K562 (cell line): ENCODE data around the gene PES1. TPM values are rescaled to one million over a fixed set of nuclear protein-coding genes. Genes with fewer than 3 reads are reported as not detected.

Source experiments
- CEBPB ChIP-seq: fragments of 450-650 bp; IDR thresholded peaks from 2 replicates; pipeline ENCODE4 v1.6.1; 2016; ENCODE audit warnings: missing genetic modification characterization, missing compliant biosample characterization
- CHCHD3 ChIP-seq: fragments of 250-450 bp; sonication (Bioruptor Pico); IDR thresholded peaks from 2 replicates; pipeline ENCODE4 v2.1.2; 2022; ENCODE audit warnings: mild to moderate bottlenecking
- CHD4 ChIP-seq: fragments of 200-600 bp; sonication (generic); IDR thresholded peaks from 3 replicates; pipeline ENCODE4 v1.6.1; 2012; ENCODE audit warnings: low read depth, mild to moderate bottlenecking, mixed read lengths, low read length, inconsistent platforms; ENCODE audit not compliant: insufficient read depth, insufficient replicate concordance, poor library complexity, severe bottlenecking
- GABPB1 ChIP-seq: sonication (generic); formaldehyde crosslinking; IDR thresholded peaks from 2 replicates; pipeline ENCODE4 v1.8.0; 2022; ENCODE audit warnings: mild to moderate bottlenecking, missing genetic modification reagents
- KDM4B ChIP-seq, 2 experiments: fragments of 450-650 bp in 1 of 2; sonication (generic) in 1 of 2; IDR thresholded peaks; 2 replicates each; pipeline ENCODE4 v1.6.1; 2016 to 2017; ENCODE audit warnings: borderline replicate concordance in 2 of 2, antibody characterized with exemption in 1 of 2, low read depth in 1 of 2, mild to moderate bottlenecking in 1 of 2
- PTRF ChIP-seq: fragments of 450-650 bp; IDR thresholded peaks from 2 replicates; pipeline ENCODE4 v1.6.1; 2016; ENCODE audit warnings: mild to moderate bottlenecking, missing genetic modification characterization, missing compliant biosample characterization
- RFX7 ChIP-seq: fragments of 250-450 bp; sonication (Bioruptor Pico); IDR thresholded peaks from 2 replicates; pipeline ENCODE4 v1.5.1; 2021; ENCODE audit warnings: mild to moderate bottlenecking
- RREB1 ChIP-seq: fragments of 250-450 bp; sonication (Bioruptor Pico); IDR thresholded peaks from 2 replicates; pipeline ENCODE4 v1.4.0; 2020
- SMARCE1 ChIP-seq: fragments of 450-650 bp; IDR thresholded peaks from 2 replicates; pipeline ENCODE4 v1.7.1; 2016; ENCODE audit warnings: mild to moderate bottlenecking
- SP2 ChIP-seq: IDR thresholded peaks from 2 replicates; pipeline ENCODE4 v1.6.1; 2011; ENCODE audit warnings: mild to moderate bottlenecking, low read depth, low read length, moderate library complexity; ENCODE audit not compliant: poor library complexity, severe bottlenecking; ENCODE audit errors: extremely low read depth
- TCF7 ChIP-seq: sonication (generic); IDR thresholded peaks from 2 replicates; pipeline ENCODE4 v1.6.1; 2016; ENCODE audit warnings: antibody characterized with exemption, borderline replicate concordance
- TEAD1 ChIP-seq, 2 experiments: fragments of 450-650 bp in 1 of 2; sonication (generic) in 1 of 2; formaldehyde crosslinking; IDR thresholded peaks; 2 replicates each; pipeline versions ENCODE4 v1.4.0 to v1.8.0; 2020 to 2022; ENCODE audit warnings: mild to moderate bottlenecking in 2 of 2, missing genetic modification reagents in 1 of 2
- ZFP1 ChIP-seq: fragments of 450-650 bp; formaldehyde crosslinking; IDR thresholded peaks from 2 replicates; pipeline ENCODE4 v1.4.0; 2020; ENCODE audit warnings: mild to moderate bottlenecking, mixed read lengths
- ZKSCAN8 ChIP-seq: fragments of 200-800 bp; sonication (Bioruptor generic); IDR thresholded peaks from 2 replicates; pipeline ENCODE4 v1.6.1; 2016; ENCODE audit warnings: missing genetic modification characterization, missing compliant biosample characterization
- ZNF398 ChIP-seq: fragments of 250-450 bp; sonication (Bioruptor Pico); IDR thresholded peaks from 2 replicates; pipeline ENCODE4 v1.8.0; 2021; ENCODE audit warnings: moderate library complexity, mild to moderate bottlenecking, inconsistent platforms
- ZNF561 ChIP-seq: fragments of 450-650 bp; formaldehyde crosslinking; conservative IDR thresholded peaks from 2 replicates; pipeline ENCODE4 v1.4.0; 2020; ENCODE audit warnings: mild to moderate bottlenecking, moderate library complexity
- ZNF584 ChIP-seq: fragments of 200-800 bp; sonication (Bioruptor generic); IDR thresholded peaks from 2 replicates; pipeline ENCODE4 v1.6.1; 2016; ENCODE audit warnings: low read depth, mild to moderate bottlenecking, missing genetic modification characterization, missing compliant biosample characterization
- ZNF644 ChIP-seq: fragments of 200-800 bp; sonication (Bioruptor generic); IDR thresholded peaks from 2 replicates; pipeline ENCODE4 v1.6.1; 2016; ENCODE audit warnings: low read depth, missing genetic modification characterization, missing compliant biosample characterization
- polyA plus RNA-seq, 8 experiments: library from polyadenylated mRNA; depleted of rRNA in 4 of 8; stranded (reverse) in 5 of 8; unstranded in 3 of 8; fragments of >200 nt; fragmentation: Nextera tagmentation in 2 of 8; fragmentation: Illumina TruSeq in 1 of 8; extraction: Ambion mirVana in 2 of 8; extraction: Trizol in 1 of 8; gene quantifications; 2 replicates each; pipeline versions ENCODE4 v1.2.1 to v1.2.3, GENCODE V29; 2011 to 2014; ENCODE audit warnings: inconsistent platforms in 1 of 8, missing spikeins in 1 of 8
- total RNA-seq, 7 experiments: library from RNA; depleted of rRNA in 6 of 7; stranded (reverse); fragments of >200 nt in 6 of 7; fragmentation: Illumina TruSeq in 2 of 7; extraction: Trizol in 2 of 7; gene quantifications; 2 replicates each; pipeline versions ENCODE4 v1.2.1 to v1.2.3, GENCODE V29; 2011 to 2021; ENCODE audit warnings: low replicate concordance in 1 of 7
- TF ChIP-seq, protein P1 (sequence below): fragments of 450-650 bp; IDR thresholded peaks from 2 replicates; pipeline ENCODE4 v1.6.1; 2017; ENCODE audit warnings: antibody characterized with exemption

The PES1 gene
- total and polyA plus RNA-seq, 9 of the 15 experiments (the other 6 are each of a cell fraction or from before 2014, with no cell fraction given) = 6.5 to 158 (median 94.3) TPM

DNA sequence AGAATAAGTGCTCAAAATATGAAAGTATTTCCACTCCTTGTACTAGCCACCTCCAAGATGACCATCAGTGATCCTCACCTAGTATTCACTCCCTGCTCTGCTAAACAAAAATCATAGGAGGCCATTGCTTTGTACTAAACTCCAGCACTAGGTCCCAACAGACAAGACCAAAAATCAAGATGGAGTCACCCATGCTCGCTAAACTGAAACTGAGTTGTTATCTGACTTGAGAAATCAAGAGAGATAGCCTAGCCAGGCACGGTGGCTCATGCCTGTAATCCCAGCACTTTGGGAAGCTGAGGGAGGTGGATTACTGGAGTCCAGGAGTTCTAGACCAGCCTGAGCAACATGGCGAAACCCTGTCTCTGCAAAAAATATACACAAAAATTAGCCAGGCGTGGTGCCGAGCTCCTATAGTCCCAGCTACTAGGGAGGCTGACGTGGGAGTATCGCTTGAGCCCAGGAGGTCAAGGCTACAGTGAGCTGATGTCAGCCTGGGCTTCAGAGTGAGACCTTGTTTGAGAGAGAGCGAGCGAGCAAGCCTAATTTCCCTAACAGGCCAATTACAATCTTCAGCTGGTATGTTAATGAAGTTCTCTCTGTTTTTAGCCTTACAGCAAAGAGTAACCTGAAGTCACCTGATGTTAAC is 54.5 kb downstream of the PES1 start (continued):
- TF ChIP-seq ZNF644 (tag) = peak; percentile 80; the same call in 1 of the 2 replicates
- TF ChIP-seq CHD4 = no peak
- no peak for TF ChIP-seq KDM4B (IDR thresholded peaks at IDR 0.05; ENCODE audit: borderline replicate concordance in 2 of 2, low read depth in 1 of 2)
- no peak for TF ChIP-seq ZNF561 (CRISPR knock-in tag)
- no peak for TF ChIP-seq CEBPB
- TF ChIP-seq ZFP1 = no peak
- TF ChIP-seq RREB1 (CRISPR knock-in tag) = no peak
- no peak for TF ChIP-seq SP2
- TF ChIP-seq ZNF398 = no peak
- peak; percentile 82 for TF ChIP-seq PTRF (tag)
- TF ChIP-seq SMARCE1 = no peak
- peak; percentile 40; the same call in 1 of the 2 replicates for TF ChIP-seq ZKSCAN8 (CRISPR knock-in tag)
- no peak for TF ChIP-seq GABPB1
- TF ChIP-seq, protein P1, sequence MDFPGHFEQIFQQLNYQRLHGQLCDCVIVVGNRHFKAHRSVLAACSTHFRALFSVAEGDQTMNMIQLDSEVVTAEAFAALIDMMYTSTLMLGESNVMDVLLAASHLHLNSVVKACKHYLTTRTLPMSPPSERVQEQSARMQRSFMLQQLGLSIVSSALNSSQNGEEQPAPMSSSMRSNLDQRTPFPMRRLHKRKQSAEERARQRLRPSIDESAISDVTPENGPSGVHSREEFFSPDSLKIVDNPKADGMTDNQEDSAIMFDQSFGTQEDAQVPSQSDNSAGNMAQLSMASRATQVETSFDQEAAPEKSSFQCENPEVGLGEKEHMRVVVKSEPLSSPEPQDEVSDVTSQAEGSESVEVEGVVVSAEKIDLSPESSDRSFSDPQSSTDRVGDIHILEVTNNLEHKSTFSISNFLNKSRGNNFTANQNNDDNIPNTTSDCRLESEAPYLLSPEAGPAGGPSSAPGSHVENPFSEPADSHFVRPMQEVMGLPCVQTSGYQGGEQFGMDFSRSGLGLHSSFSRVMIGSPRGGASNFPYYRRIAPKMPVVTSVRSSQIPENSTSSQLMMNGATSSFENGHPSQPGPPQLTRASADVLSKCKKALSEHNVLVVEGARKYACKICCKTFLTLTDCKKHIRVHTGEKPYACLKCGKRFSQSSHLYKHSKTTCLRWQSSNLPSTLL = no peak
- TF ChIP-seq TEAD1 (CRISPR knock-in tag; IDR thresholded peaks at IDR 0.05) = peak in 1 of 2 experiments; percentile 90; a peak in 2 of 4 replicates
- no peak for TF ChIP-seq RFX7 (CRISPR knock-in tag)
- TF ChIP-seq ZNF584 = peak; percentile 83
- TF ChIP-seq CHCHD3 (CRISPR knock-in tag) = no peak
- TF ChIP-seq TCF7 = no peak
